H1 (cell line): ENCODE measurements around the gene BRD1. TPM values are rescaled to one million over a fixed set of nuclear protein-coding genes. Genes with fewer than 3 reads are reported as not detected.

Experiments used
- CTCF ChIA-PET: fragments of 300-600 bp; sonication (Branson Sonifier 250); formaldehyde crosslinking; loops from one replicate; lab custom pipeline; 2021; ENCODE audit not compliant: partially characterized antibody; lab: Charles Lee
- POLR2A ChIA-PET: fragments of 300-600 bp; sonication (Branson Sonifier 250); formaldehyde crosslinking; loops from one replicate; lab custom pipeline; 2021; ENCODE audit warnings: inconsistent platforms; ENCODE audit not compliant: partially characterized antibody; lab: Charles Lee
- DNase-seq, 2 experiments: peaks; one replicate each; pipeline versions ENCODE4 v3.0.0 to v3.0.0-alpha.2; 2010 to 2022; ENCODE audit warnings: low spot score in 2 of 2, low read depth in 1 of 2, mixed read lengths in 1 of 2
- FAIRE-seq: peaks from 2 replicates; lab custom pipeline; 2011; peaks lifted over from hg19 to GRCh38; lab: Jason Lieb, UNC
- H2AFZ ChIP-seq: 2 replicates; pipeline ENCODE4 v1.8.1; 2012; ENCODE audit warnings: low read length, inconsistent platforms
- H2AK5ac ChIP-seq: 2 replicates; pipeline ENCODE4 v1.6.1; 2013; ENCODE audit warnings: low read depth, low read length
- H2BK120ac ChIP-seq: replicated peaks from 2 replicates; pipeline ENCODE3; 2013; ENCODE audit warnings: low read depth, low read length, inconsistent platforms
- H2BK12ac ChIP-seq: 2 replicates; pipeline ENCODE4 v1.6.1; 2013; ENCODE audit warnings: low read depth, low read length
- H2BK15ac ChIP-seq: 2 replicates; pipeline ENCODE4 v1.6.1; 2013; ENCODE audit warnings: low read length
- H2BK20ac ChIP-seq: 2 replicates; pipeline ENCODE4 v1.6.1; 2013; ENCODE audit warnings: low read length
- H2BK5ac ChIP-seq: 2 replicates; pipeline ENCODE4 v1.6.1; 2013; ENCODE audit warnings: low read depth, low read length
- H3K14ac ChIP-seq: 2 replicates; pipeline ENCODE4 v1.6.1; 2013; ENCODE audit warnings: inconsistent platforms; ENCODE audit not compliant: insufficient read length
- H3K18ac ChIP-seq: 2 replicates; pipeline ENCODE4 v1.6.1; 2013; ENCODE audit warnings: low read length; ENCODE audit errors: extremely low read depth
- H3K23ac ChIP-seq: 2 replicates; pipeline ENCODE4 v1.6.1; 2013; ENCODE audit warnings: inconsistent platforms; ENCODE audit not compliant: insufficient read length
- H3K23me2 ChIP-seq: 2 replicates; pipeline ENCODE4 v1.6.1; 2013; ENCODE audit warnings: low read depth, low read length
- H3K27ac ChIP-seq: 2 replicates; pipeline ENCODE4 v1.6.1; 2011; ENCODE audit warnings: low read depth, low read length, inconsistent platforms
- H3K27me3 ChIP-seq, 4 experiments: replicated peaks in 1 of 4; 1 replicate in 1 of 4; 2 replicates in 3 of 4; pipeline versions ENCODE4 v1.6.1 to v1.8.1; 2011 to 2013; ENCODE audit warnings: low read length in 3 of 4, mild to moderate bottlenecking in 3 of 4, inconsistent platforms in 2 of 4, mixed read lengths in 2 of 4, moderate library complexity in 1 of 4; ENCODE audit not compliant: control insufficient read depth in 3 of 4, insufficient read depth in 3 of 4; ENCODE audit errors: extremely low read depth in 1 of 4
- H3K36me3 ChIP-seq, 4 experiments: 2 replicates each; pipeline versions ENCODE4 v1.6.1 to v1.8.1; 2011 to 2013; ENCODE audit warnings: mild to moderate bottlenecking in 4 of 4, low read length in 3 of 4, moderate library complexity in 2 of 4, control low read depth in 1 of 4, inconsistent platforms in 1 of 4; ENCODE audit not compliant: insufficient read depth in 4 of 4, control insufficient read depth in 2 of 4
- H3K4ac ChIP-seq: replicated peaks from 2 replicates; pipeline ENCODE3; 2013; ENCODE audit warnings: low read length, low read depth, mixed read lengths, inconsistent platforms; ENCODE audit not compliant: insufficient read length
- H3K4me1 ChIP-seq, 4 experiments: replicated peaks in 1 of 4; 1 replicate in 1 of 4; 2 replicates in 3 of 4; pipeline versions ENCODE4 v1.6.1 to v1.8.1; 2011 to 2013; ENCODE audit warnings: low read length in 3 of 4, inconsistent platforms in 2 of 4, mixed read lengths in 1 of 4; ENCODE audit not compliant: insufficient read depth in 4 of 4, control insufficient read depth in 3 of 4
- H3K4me2 ChIP-seq, 2 experiments: 2 replicates each; pipeline versions ENCODE4 v1.6.1 to v1.8.1; 2011 to 2013; ENCODE audit warnings: low read depth in 2 of 2, low read length in 2 of 2, control low read depth in 1 of 2, inconsistent platforms in 1 of 2, mild to moderate bottlenecking in 1 of 2; ENCODE audit not compliant: insufficient read depth in 1 of 2
- H3K4me3 ChIP-seq, 4 experiments: fragments of 200-600, 300-600 bp in 1 of 4; sonication (generic), shearing (Covaris generic), sonication (Bioruptor Twin) in 1 of 4; 2 replicates each; pipeline versions ENCODE4 v1.5.1 to v1.8.1; 2011 to 2016; ENCODE audit warnings: low read length in 4 of 4, low read depth in 3 of 4, control low read depth in 2 of 4, inconsistent platforms in 2 of 4, mild to moderate bottlenecking in 2 of 4, mixed read lengths in 1 of 4, moderate library complexity in 1 of 4; ENCODE audit not compliant: insufficient read depth in 2 of 4; ENCODE audit errors: extremely low read depth in 1 of 4
- H3K56ac ChIP-seq: replicated peaks from 2 replicates; pipeline ENCODE3; 2013; ENCODE audit warnings: low read depth, mild to moderate bottlenecking, mixed read lengths, low read length, inconsistent platforms; ENCODE audit not compliant: insufficient read length
- H3K79me1 ChIP-seq: 2 replicates; pipeline ENCODE4 v1.6.1; 2013; ENCODE audit warnings: low read depth, low read length, control low read depth
- H3K79me2 ChIP-seq, 2 experiments: 2 replicates each; pipeline versions ENCODE4 v1.6.1 to v1.8.1; 2012 to 2013; ENCODE audit warnings: low read length in 2 of 2, mild to moderate bottlenecking in 2 of 2, inconsistent platforms in 1 of 2; ENCODE audit not compliant: insufficient read depth in 2 of 2, control insufficient read depth in 1 of 2
- H3K9ac ChIP-seq, 4 experiments: replicated peaks in 1 of 4; 1 replicate in 1 of 4; 2 replicates in 3 of 4; pipeline versions ENCODE4 v1.6.1 to v1.8.1; 2011 to 2013; ENCODE audit warnings: low read depth in 3 of 4, low read length in 3 of 4, control low read depth in 2 of 4, mild to moderate bottlenecking in 2 of 4, moderate library complexity in 2 of 4, inconsistent platforms in 1 of 4; ENCODE audit errors: extremely low read depth in 1 of 4
- H3K9me3 ChIP-seq, 2 experiments: 2 replicates each; pipeline versions ENCODE4 v1.6.1 to v1.8.1; 2012 to 2013; ENCODE audit warnings: mild to moderate bottlenecking in 2 of 2, moderate library complexity in 2 of 2, control low read depth in 1 of 2, inconsistent platforms in 1 of 2, low read depth in 1 of 2, low read length in 1 of 2, mixed read lengths in 1 of 2; ENCODE audit not compliant: insufficient read depth in 2 of 2
- H4K20me1 ChIP-seq, 2 experiments: replicated peaks in 1 of 2; 2 replicates each; pipeline versions ENCODE3 to v1.8.1; 2011 to 2013; ENCODE audit warnings: inconsistent platforms in 2 of 2, low read length in 2 of 2, mild to moderate bottlenecking in 1 of 2; ENCODE audit not compliant: insufficient read depth in 2 of 2, control insufficient read depth in 1 of 2
- H4K5ac ChIP-seq: 2 replicates; pipeline ENCODE4 v1.6.1; 2013; ENCODE audit warnings: low read length, low read depth, mixed read lengths, inconsistent platforms; ENCODE audit not compliant: insufficient read length
- H4K8ac ChIP-seq: 2 replicates; pipeline ENCODE4 v1.8.0; 2013; ENCODE audit warnings: mild to moderate bottlenecking, moderate library complexity, low read length, inconsistent platforms; ENCODE audit not compliant: insufficient read depth; ENCODE audit errors: extremely low read depth
- H4K91ac ChIP-seq: replicated peaks from 2 replicates; pipeline ENCODE3; 2013; ENCODE audit warnings: low read length, mixed read lengths, inconsistent platforms; ENCODE audit not compliant: insufficient read length
- ASH2L ChIP-seq: fragments of 200-600, 300-600 bp; sonication (generic); IDR thresholded peaks from one replicate; pipeline ENCODE4 v1.7.1; 2017; ENCODE audit warnings: low read length
- ATF2 ChIP-seq: IDR thresholded peaks from 2 replicates; pipeline ENCODE4 v1.6.1; 2012; ENCODE audit warnings: low read length, inconsistent platforms
- CBX8 ChIP-seq: fragments of 300-800, 300-1000 bp; sonication (generic); IDR thresholded peaks from 2 replicates; pipeline ENCODE4 v1.7.1; 2016; ENCODE audit warnings: low read depth, low read length, borderline replicate concordance
- HDAC2 ChIP-seq, 2 experiments: fragments of 300-600 bp in 1 of 2; sonication (generic) in 1 of 2; IDR thresholded peaks; 2 replicates each; pipeline ENCODE4 v1.6.1; 2011 to 2012; ENCODE audit warnings: low read depth in 2 of 2, low read length in 2 of 2, mild to moderate bottlenecking in 2 of 2, moderate library complexity in 2 of 2, borderline replicate concordance in 1 of 2, inconsistent platforms in 1 of 2
- KDM1A ChIP-seq: fragments of 200-600, 300-600 bp; sonication (generic); IDR thresholded peaks from 2 replicates; pipeline ENCODE4 v1.7.1; 2016; ENCODE audit warnings: mild to moderate bottlenecking, low read length, borderline replicate concordance
- KDM4A ChIP-seq: IDR thresholded peaks from one replicate; pipeline ENCODE4 v1.7.1; 2012; ENCODE audit warnings: low read depth, mild to moderate bottlenecking, moderate library complexity, low read length, inconsistent platforms; ENCODE audit not compliant: severe bottlenecking
- MAFK ChIP-seq: IDR thresholded peaks from 2 replicates; pipeline ENCODE4 v1.6.1; 2012; ENCODE audit warnings: low read depth, mild to moderate bottlenecking, improper control_type of control experiment, low read length
- RNF2 ChIP-seq: fragments of 200-900, 300-1000 bp; sonication (generic); IDR thresholded peaks from 2 replicates; pipeline ENCODE4 v1.7.1; 2016; ENCODE audit warnings: borderline replicate concordance, low read depth, mild to moderate bottlenecking, antibody characterized with exemption, low read length; ENCODE audit not compliant: poor library complexity, severe bottlenecking; ENCODE audit errors: missing control alignments
- SP4 ChIP-seq: IDR thresholded peaks from 2 replicates; pipeline ENCODE4 v1.6.1; 2012; ENCODE audit warnings: low read length, inconsistent platforms
- TAF1 ChIP-seq: IDR thresholded peaks from 2 replicates; pipeline ENCODE4 v1.6.1; 2011; ENCODE audit warnings: mild to moderate bottlenecking, low read depth, low read length
- TCF12 ChIP-seq: IDR thresholded peaks from 2 replicates; pipeline ENCODE4 v1.6.1; 2011; ENCODE audit warnings: low read depth, mild to moderate bottlenecking, low read length
- WGBS, 2 experiments: shearing (Covaris generic) in 1 of 2; methylation state at CpG; one replicate each; pipeline versions ENCODE4 v1.1.6 to v1.1.7; 2013 to 2015; ENCODE audit warnings: low lambda C conversion rate in 2 of 2, mixed read lengths in 2 of 2, inconsistent platforms in 1 of 2, low coverage in 1 of 2, missing lambda C conversion rate in 1 of 2; ENCODE audit not compliant: insufficient replicate concordance in 2 of 2, insufficient coverage in 1 of 2, insufficient read length in 1 of 2; ENCODE audit errors: extremely low coverage in 1 of 2, missing lambda C conversion rate in 1 of 2; 5-methylcytosine and 5-hydroxymethylcytosine counted together
- polyA plus RNA-seq, 7 experiments: library from polyadenylated mRNA; depleted of rRNA in 3 of 7; stranded (reverse) in 5 of 7; unstranded in 2 of 7; fragments of >200 nt in 5 of 7; fragments of 200-250 nt in 2 of 7; gene quantifications; 1 replicate in 5 of 7; 2 replicates in 1 of 7; 4 replicates in 1 of 7; pipeline versions ENCODE4 v1.2.1 to v1.2.3, GENCODE V29; 2011 to 2013; ENCODE audit warnings: missing spikeins in 2 of 7, mixed read lengths in 2 of 7
- total RNA-seq: library from RNA; stranded (reverse); fragmentation: NEBNext Ultra II Directional; extraction: Animal tissue kit (Norgen Biotek cat#: 25700); gene quantifications from 2 replicates; pipeline ENCODE4 v1.2.1, GENCODE V29; 2021

BRD1 gene
- total and polyA plus RNA-seq, 2 of the 8 experiments (the other 6 are each of a cell fraction or from before 2014, with no cell fraction given): 6.8 to 34.0 TPM

GRCh38 chr22:49765091-49765771, 62.4 kb downstream of the BRD1 start:
- Histone ChIP-seq H3K4me1 (no peaks in the 10 kb centered on the region; a peak in 2 of 7 replicates), H2AK5ac (no peak overlapping the region), H4K91ac (no peak overlapping the region), H2BK12ac (no peak overlapping the region), H4K20me1 (peaks cover 0 to 2% of the 10 kb centered on the region in 2 experiments), H2AFZ (no peak overlapping the region), H3K56ac (no peak overlapping the region), H3K79me2 (no peaks in the 10 kb centered on the region), H3K4me3 (no peak overlapping the region), H2BK5ac (no peak overlapping the region), H4K5ac (no peak overlapping the region), H3K4me2 (no peak overlapping the region), H3K23ac (no peak overlapping the region), H3K23me2 (no peaks in the 10 kb centered on the region), H2BK15ac (no peak overlapping the region), H3K36me3 (no peaks in the 10 kb centered on the region), H2BK120ac (no peak overlapping the region), H3K27ac (no peak overlapping the region), H3K79me1 (no peaks in the 10 kb centered on the region), H3K14ac (no peak overlapping the region), H3K4ac (no peak overlapping the region), H3K18ac (no peak overlapping the region; the same call in 1 of the 2 replicates), H2BK20ac (no peak overlapping the region), H3K9ac (no peak overlapping the region), H3K9me3 (peaks cover 5 to 8% of the 10 kb centered on the region in 2 experiments; a peak in 2 of 4 replicates), H3K27me3 (no peaks in the 10 kb centered on the region), H4K8ac (no peak overlapping the region)
- DNase-seq (peak in 1 of 2 experiments; percentile 38), FAIRE-seq (no peak)
- ChIA-PET CTCF (interaction anchor here (0.8 to 1.3 kb wide), 4 partner anchors 9 to 485 kb away, joined by 3 to 4 read pairs (median 4); no protein-coding TSS in a partner anchor), POLR2A (no interaction called here)
- 93% methylated on average over 14 of the region's 17 CpGs; no CpG with 5 or more reads in 1 of the 2 experiments for WGBS, 2 experiments
- TF ChIP-seq ATF2 (no peak), TCF12 (no peak), KDM1A (no peak), RNF2 (no peak), MAFK (no peak), SP4 (no peak), HDAC2 (IDR thresholded peaks at IDR 0.05; ENCODE audit: borderline replicate concordance in 1 of 2, low read depth in 2 of 2, low read length in 2 of 2) (no peak), KDM4A (no peak), TAF1 (no peak), CBX8 (no peak), ASH2L (no peak)
